HepG2 (cell line): ENCODE measurements around the gene CTSO. TPM values are rescaled to one million over a fixed set of nuclear protein-coding genes. Genes with fewer than 3 reads are reported as not detected.

Source experiments
- AHR ChIP-seq: IDR thresholded peaks from 2 replicates; pipeline ENCODE4 v1.6.1; 2018; ENCODE audit warnings: missing genetic modification reagents, missing compliant biosample characterization
- CENPBD1 ChIP-seq: sonication (generic); formaldehyde crosslinking; IDR thresholded peaks from 2 replicates; pipeline ENCODE4 v1.8.0; 2022; ENCODE audit warnings: missing genetic modification reagents, low read depth, mild to moderate bottlenecking, borderline replicate concordance
- MED1 ChIP-seq: sonication (generic); formaldehyde crosslinking; IDR thresholded peaks from 2 replicates; pipeline ENCODE4 v1.4.0; 2020; ENCODE audit warnings: missing genetic modification reagents
- MTA3 ChIP-seq: sonication (generic); formaldehyde crosslinking; IDR thresholded peaks from 2 replicates; pipeline ENCODE4 v1.4.0; 2020; ENCODE audit warnings: missing genetic modification reagents
- MTF2 ChIP-seq: sonication (generic); formaldehyde crosslinking; IDR thresholded peaks from 2 replicates; pipeline ENCODE4 v1.5.0; 2020; ENCODE audit warnings: missing genetic modification reagents, borderline replicate concordance
- ZFP62 ChIP-seq: sonication (generic); formaldehyde crosslinking; IDR thresholded peaks from 2 replicates; pipeline ENCODE4 v1.4.0; 2020; ENCODE audit warnings: missing genetic modification reagents
- ZNF407 ChIP-seq: sonication (generic); formaldehyde crosslinking; IDR thresholded peaks from one replicate; pipeline ENCODE4 v1.5.1; 2020; ENCODE audit warnings: mild to moderate bottlenecking, missing genetic modification reagents; ENCODE audit errors: not compliant biosample characterization
- polyA plus RNA-seq, 8 experiments: library from polyadenylated mRNA; depleted of rRNA in 3 of 8; stranded (reverse) in 7 of 8; unstranded in 1 of 8; fragments of >200 nt; fragmentation: Illumina TruSeq in 4 of 8; extraction: Trizol in 4 of 8; gene quantifications; 2 replicates each; pipeline versions ENCODE4 v1.2.1 to v1.2.3, GENCODE V29; 2011 to 2016; ENCODE audit warnings: low read depth in 4 of 8, missing spikeins in 1 of 8, mixed read lengths in 1 of 8; ENCODE audit not compliant: insufficient read depth in 1 of 8
- total RNA-seq, 5 experiments: library from RNA; depleted of rRNA; stranded (reverse); fragments of >200 nt; fragmentation: Illumina TruSeq; extraction: Trizol; gene quantifications; 2 replicates each; pipeline ENCODE4 v1.2.3, GENCODE V29; 2016; ENCODE audit warnings: low read depth in 1 of 5

Gene CTSO
- total and polyA plus RNA-seq, 2 of the 13 experiments (the other 11 are each of a cell fraction or from before 2014, with no cell fraction given), result 0.07 to 0.17 TPM

- TF ChIP-seq ZNF407 (CRISPR knock-in tag) (no peak), MTA3 (CRISPR knock-in tag) (no peak), CENPBD1 (CRISPR knock-in tag) (no peak), MED1 (CRISPR knock-in tag) (no peak), AHR (CRISPR knock-in tag) (no peak), ZFP62 (CRISPR knock-in tag) (no peak), MTF2 (CRISPR knock-in tag) (no peak)
Measured at GRCh38 chr4:155878611-155879010, 75.1 kb downstream of the CTSO start (continued).
